ENCODE measurements around the gene GALNT2. TPM values are rescaled to one million over a fixed set of nuclear protein-coding genes. Genes with fewer than 3 reads are reported as not detected.

Gene GALNT2
- total and polyA plus RNA-seq, 4 experiments from 2014 or later, result 11.5 to 20.9 (median 15.8) TPM

GRCh38 chr1:230211436-230212145 lies 144.6 kb downstream of the GALNT2 start:
- Mint-ChIP-seq H3K4me3 (peak overlapping the region in 5 of 8 donors; percentile 21 to 74 (median 70)), H3K9me3 (no peaks in the 10 kb centered on the region), H3K4me1 (peaks cover 37 to 58% (median 48%) of the 10 kb centered on the region in 4 donors), H3K27me3 (no peaks in the 10 kb centered on the region), H3K27ac (peak overlapping the region in 5 of 7 donors; percentile 14 to 86 (median 54)), H3K36me3 (peaks cover 3 to 4% of the 10 kb centered on the region in 2 donors)
- Histone ChIP-seq H3K9me3 (ENCODE audit: control insufficient read depth in 1 of 2, low read length in 2 of 2) (no peaks in the 10 kb centered on the region), H3K4me1 (ENCODE audit: insufficient read depth, low read length) (peaks cover 30% of the 10 kb centered on the region), H3K4me3 (ENCODE audit: low read length in 2 of 2) (no peak overlapping the region), H3K36me3 (ENCODE audit: insufficient read depth, low read length) (no peaks in the 10 kb centered on the region), H3K27me3 (ENCODE audit: insufficient read depth, low read length) (no peaks in the 10 kb centered on the region), H3K27ac (ENCODE audit: low read depth, low read length) (no peak overlapping the region)
- ChIA-PET POLR2A (ENCODE audit: partially characterized antibody) (interaction anchor here (0.8 kb wide), 1 partner anchor 10 kb away, joined by 3 read pairs; no protein-coding TSS in a partner anchor), CTCF (ENCODE audit: partially characterized antibody) (no interaction called here)
- no peak for DNase-seq
- intact Hi-C loops (cut with micrococcal nuclease), result no loop called here

DNA sequence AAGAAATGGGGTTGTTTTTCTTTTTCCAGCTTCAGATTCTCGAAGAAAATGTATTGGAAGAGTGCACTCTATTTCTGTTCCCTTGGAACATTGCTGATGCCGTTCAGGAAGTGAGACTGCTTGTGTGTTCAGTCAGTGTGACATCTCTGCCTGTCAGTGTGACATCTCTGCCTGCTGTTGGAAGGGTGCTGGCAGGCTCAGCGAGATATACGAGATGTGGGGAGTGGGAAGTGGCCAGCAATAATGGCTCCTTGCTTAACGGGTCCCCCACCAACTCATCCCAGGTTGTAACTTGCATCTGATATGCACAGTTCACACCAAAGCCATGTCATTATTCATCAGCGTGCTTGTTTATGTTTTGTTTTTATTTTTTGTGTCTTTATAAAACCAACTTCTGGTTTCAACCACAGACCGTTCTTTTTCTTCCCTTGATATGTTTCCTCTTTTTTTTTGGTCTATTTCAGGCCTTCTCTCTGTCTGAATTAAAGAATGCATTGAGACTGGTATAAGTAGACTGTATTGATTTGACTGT lies 145.4 kb downstream of the GALNT2 start:
- intact Hi-C loops (cut with micrococcal nuclease), result no loop called here
- Mint-ChIP-seq H3K9me3 (no peaks in the 10 kb centered on the region), H3K27me3 (no peaks in the 10 kb centered on the region), H3K27ac (peak overlapping the region; percentile 43 to 86 (median 74)), H3K4me3 (peak overlapping the region in 7 of 8 donors; percentile 43 to 74 (median 68)), H3K36me3 (peaks cover 0 to 9% of the 10 kb centered on the region in 2 donors), H3K4me1 (peaks cover 37 to 58% (median 49%) of the 10 kb centered on the region in 4 donors)
- Histone ChIP-seq H3K4me3 (ENCODE audit: low read length in 2 of 2) (no peak overlapping the region), H3K36me3 (ENCODE audit: insufficient read depth, low read length) (no peaks in the 10 kb centered on the region), H3K4me1 (ENCODE audit: insufficient read depth, low read length) (peaks cover 30% of the 10 kb centered on the region), H3K9me3 (ENCODE audit: control insufficient read depth in 1 of 2, low read length in 2 of 2) (no peaks in the 10 kb centered on the region), H3K27ac (ENCODE audit: low read depth, low read length) (no peak overlapping the region), H3K27me3 (ENCODE audit: insufficient read depth, low read length) (no peaks in the 10 kb centered on the region)
- DNase-seq, result peak in 2 of 5 donors; percentile 4
- CTCF ChIA-PET (ENCODE audit: partially characterized antibody), result no interaction called here
- POLR2A ChIA-PET (ENCODE audit: partially characterized antibody), result interaction anchor here (0.8 kb wide), 1 partner anchor 9 kb away, joined by 3 read pairs; no protein-coding TSS in a partner anchor

DNA sequence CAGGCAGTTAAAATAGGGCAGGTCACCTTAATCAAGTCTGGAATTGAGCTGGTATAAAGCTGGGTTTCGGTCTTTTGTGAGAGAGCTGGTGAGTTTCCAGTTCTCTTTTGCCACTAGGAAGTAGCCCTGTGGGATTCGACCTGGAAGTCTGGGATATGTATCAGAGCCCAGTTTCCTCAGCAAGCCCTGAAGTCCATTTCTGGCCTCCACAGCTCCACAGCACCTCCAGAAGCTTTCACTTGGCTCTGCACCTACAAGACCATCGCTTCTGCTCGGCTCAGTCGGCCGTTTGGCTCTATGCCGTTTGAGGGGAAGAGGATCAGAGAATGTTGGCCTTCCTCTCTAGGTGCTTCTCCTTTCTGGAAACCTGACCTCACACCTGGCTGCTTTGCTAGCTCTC lies 148.0 kb downstream of the GALNT2 start:
- Histone ChIP-seq H3K4me1 (ENCODE audit: insufficient read depth, low read length) (peaks cover 18% of the 10 kb centered on the region), H3K27me3 (ENCODE audit: insufficient read depth, low read length) (no peaks in the 10 kb centered on the region), H3K4me3 (ENCODE audit: low read length in 2 of 2) (no peak overlapping the region), H3K36me3 (ENCODE audit: insufficient read depth, low read length) (no peaks in the 10 kb centered on the region), H3K9me3 (ENCODE audit: control insufficient read depth in 1 of 2, low read length in 2 of 2) (no peaks in the 10 kb centered on the region), H3K27ac (ENCODE audit: low read depth, low read length) (no peak overlapping the region)
- Mint-ChIP-seq H3K27ac (peak overlapping the region in 1 of 7 donors; percentile 30), H3K4me1 (peaks cover 24 to 47% (median 35%) of the 10 kb centered on the region in 4 donors), H3K36me3 (peaks cover 0 to 9% of the 10 kb centered on the region in 2 donors), H3K9me3 (no peaks in the 10 kb centered on the region), H3K27me3 (no peaks in the 10 kb centered on the region), H3K4me3 (no peak overlapping the region)
- intact Hi-C loops (cut with micrococcal nuclease), result no loop called here
- ChIA-PET POLR2A (ENCODE audit: partially characterized antibody) (no interaction called here), CTCF (ENCODE audit: partially characterized antibody) (interaction anchor here (1.4 to 1.7 kb wide), 2 partner anchors 9 to 10 kb away, joined by 3 to 6 read pairs; no protein-coding TSS in a partner anchor)
- DNase-seq, result no peak

GRCh38 chr1:230215529-230215928 lies 148.5 kb downstream of the GALNT2 start:
- intact Hi-C loops (cut with micrococcal nuclease), result no loop called here
- no peaks in the 10 kb centered on the region for H3K27me3 ChIP-seq (ENCODE audit: insufficient read depth, low read length)
- no peak overlapping the region for H3K4me3 ChIP-seq (ENCODE audit: low read length in 2 of 2)
- Mint-ChIP-seq H3K36me3 (peaks cover 0 to 9% of the 10 kb centered on the region in 2 donors), H3K4me1 (peaks cover 22 to 42% (median 32%) of the 10 kb centered on the region in 4 donors), H3K27me3 (no peaks in the 10 kb centered on the region), H3K27ac (peak overlapping the region in 2 of 7 donors; percentile 5 to 30), H3K9me3 (no peaks in the 10 kb centered on the region), H3K4me3 (no peak overlapping the region)
- DNase-seq, result no peak
- no peak overlapping the region for H3K27ac ChIP-seq (ENCODE audit: low read depth, low read length)
- ChIA-PET CTCF (ENCODE audit: partially characterized antibody) (interaction anchor here (1.4 to 1.7 kb wide), 2 partner anchors 8 to 9 kb away, joined by 3 to 6 read pairs; no protein-coding TSS in a partner anchor), POLR2A (ENCODE audit: partially characterized antibody) (no interaction called here)
- H3K9me3 ChIP-seq (ENCODE audit: control insufficient read depth in 1 of 2, low read length in 2 of 2), result no peaks in the 10 kb centered on the region
- H3K36me3 ChIP-seq (ENCODE audit: insufficient read depth, low read length), result no peaks in the 10 kb centered on the region
- H3K4me1 ChIP-seq (ENCODE audit: insufficient read depth, low read length), result peaks cover 18% of the 10 kb centered on the region

- Histone ChIP-seq H3K27ac (ENCODE audit: low read depth, low read length) (no peak overlapping the region), H3K4me3 (ENCODE audit: low read length in 2 of 2) (no peak overlapping the region), H3K27me3 (ENCODE audit: insufficient read depth, low read length) (no peaks in the 10 kb centered on the region), H3K36me3 (ENCODE audit: insufficient read depth, low read length) (no peaks in the 10 kb centered on the region), H3K9me3 (ENCODE audit: control insufficient read depth in 1 of 2, low read length in 2 of 2) (no peaks in the 10 kb centered on the region), H3K4me1 (ENCODE audit: insufficient read depth, low read length) (peaks cover 16% of the 10 kb centered on the region)
- CTCF ChIA-PET (ENCODE audit: partially characterized antibody), result interaction anchor here (0.8 kb wide), 1 partner anchor 8 kb away, joined by 3 read pairs; no protein-coding TSS in a partner anchor
- no peaks in the 10 kb centered on the region for H3K27me3 Mint-ChIP-seq
- H3K9me3 Mint-ChIP-seq, result no peaks in the 10 kb centered on the region
- intact Hi-C loops (cut with micrococcal nuclease), result no loop called here
- H3K4me1 Mint-ChIP-seq, result peaks cover 19 to 34% (median 26%) of the 10 kb centered on the region in 4 donors
- H3K36me3 Mint-ChIP-seq, result peaks cover 0 to 9% of the 10 kb centered on the region in 2 donors
- H3K4me3 Mint-ChIP-seq, result peak overlapping the region in 1 of 8 donors; percentile 22
- POLR2A ChIA-PET (ENCODE audit: partially characterized antibody), result no interaction called here
- peak overlapping the region in 1 of 7 donors; percentile 50 for H3K27ac Mint-ChIP-seq
- DNase-seq, result no peak
Observed at GRCh38 chr1:230216896-230217295, 149.9 kb downstream of the GALNT2 start.

GRCh38 chr1:230218667-230219066 lies 151.6 kb downstream of the GALNT2 start:
- H3K27me3 ChIP-seq (ENCODE audit: insufficient read depth, low read length), result no peaks in the 10 kb centered on the region
- Mint-ChIP-seq H3K27ac (no peak overlapping the region), H3K4me1 (peaks cover 4 to 16% (median 10%) of the 10 kb centered on the region in 4 donors), H3K27me3 (no peaks in the 10 kb centered on the region), H3K4me3 (no peak overlapping the region), H3K36me3 (peaks cover 0 to 9% of the 10 kb centered on the region in 2 donors), H3K9me3 (no peaks in the 10 kb centered on the region)
- DNase-seq, result no peak
- H3K4me3 ChIP-seq (ENCODE audit: low read length in 2 of 2), result no peak overlapping the region
- intact Hi-C loops (cut with micrococcal nuclease), result no loop called here
- H3K36me3 ChIP-seq (ENCODE audit: insufficient read depth, low read length), result no peaks in the 10 kb centered on the region
- no peaks in the 10 kb centered on the region for H3K4me1 ChIP-seq (ENCODE audit: insufficient read depth, low read length)
- CTCF ChIA-PET (ENCODE audit: partially characterized antibody), result no interaction called here
- no peak overlapping the region for H3K27ac ChIP-seq (ENCODE audit: low read depth, low read length)
- POLR2A ChIA-PET (ENCODE audit: partially characterized antibody), result no interaction called here
- no peaks in the 10 kb centered on the region for H3K9me3 ChIP-seq (ENCODE audit: control insufficient read depth in 1 of 2, low read length in 2 of 2)

All from CD4-positive, alpha-beta memory T cell (primary cell).